GM08714 (cell line): ENCODE data around the gene SPTAN1.

ENCODE experiments used
- H3K4me3 ChIP-seq: fragments of 200-500 bp; sonication (Bioruptor generic); 2 replicates; pipeline ENCODE4 v1.5.1; 2014; ENCODE audit warnings: mild to moderate bottlenecking, low read length, inconsistent platforms
- ZNF274 ChIP-seq: IDR thresholded peaks from 2 replicates; pipeline ENCODE4 v1.6.1; 2012; ENCODE audit warnings: mild to moderate bottlenecking, low read depth, low read length

SPTAN1 gene

DNA sequence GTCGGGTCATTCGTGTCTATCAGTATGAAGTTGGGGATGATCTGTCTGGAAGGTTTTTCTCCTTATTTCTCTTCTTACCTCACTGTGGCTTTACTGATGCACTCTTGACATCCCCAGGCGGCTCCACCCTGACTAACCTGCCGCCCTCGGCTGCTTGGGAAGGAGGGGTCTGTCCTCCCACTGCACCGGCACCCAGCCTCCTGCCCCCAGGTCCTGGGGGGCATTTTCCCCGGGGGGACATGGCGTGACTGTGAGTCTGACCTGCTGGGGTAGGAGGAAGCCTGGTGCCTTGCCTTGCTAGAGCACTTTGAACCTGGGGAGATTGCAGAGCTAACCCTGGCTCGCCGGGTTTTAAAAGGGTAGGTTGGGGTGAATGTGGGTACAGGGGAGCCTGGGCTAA lies 76.7 kb downstream of the SPTAN1 start:
- no peak for TF ChIP-seq ZNF274
- no peak overlapping the region for H3K4me3 ChIP-seq

GRCh38 chr9:128629852-128630545 lies 77.6 kb downstream of the SPTAN1 start:
- no peak for TF ChIP-seq ZNF274

GRCh38 chr9:128631636-128632035 lies 79.2 kb downstream of the SPTAN1 start:
- no peak overlapping the region for H3K4me3 ChIP-seq
- no peak for TF ChIP-seq ZNF274

More at GRCh38 chr9:128629852-128630545, 77.6 kb downstream of the SPTAN1 start:
- H3K4me3 ChIP-seq, result no peak overlapping the region

DNA sequence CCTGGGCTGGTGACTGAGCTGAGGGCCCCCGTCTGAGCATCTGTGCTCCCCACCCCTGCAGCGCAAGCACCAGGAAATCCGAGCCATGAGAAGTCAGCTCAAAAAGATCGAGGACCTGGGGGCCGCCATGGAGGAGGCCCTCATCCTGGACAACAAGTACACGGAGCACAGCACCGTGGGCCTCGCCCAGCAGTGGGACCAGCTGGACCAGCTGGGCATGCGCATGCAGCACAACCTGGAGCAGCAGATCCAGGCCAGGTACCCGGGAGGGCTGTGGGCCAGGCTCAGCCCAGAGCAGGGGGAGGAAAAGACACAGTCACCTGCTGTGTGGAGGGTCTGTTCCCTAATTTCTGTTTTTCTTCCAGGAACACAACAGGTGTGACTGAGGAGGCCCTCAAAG lies 79.7 kb downstream of the SPTAN1 start:
- H3K4me3 ChIP-seq, result no peak overlapping the region
- no peak for TF ChIP-seq ZNF274

DNA sequence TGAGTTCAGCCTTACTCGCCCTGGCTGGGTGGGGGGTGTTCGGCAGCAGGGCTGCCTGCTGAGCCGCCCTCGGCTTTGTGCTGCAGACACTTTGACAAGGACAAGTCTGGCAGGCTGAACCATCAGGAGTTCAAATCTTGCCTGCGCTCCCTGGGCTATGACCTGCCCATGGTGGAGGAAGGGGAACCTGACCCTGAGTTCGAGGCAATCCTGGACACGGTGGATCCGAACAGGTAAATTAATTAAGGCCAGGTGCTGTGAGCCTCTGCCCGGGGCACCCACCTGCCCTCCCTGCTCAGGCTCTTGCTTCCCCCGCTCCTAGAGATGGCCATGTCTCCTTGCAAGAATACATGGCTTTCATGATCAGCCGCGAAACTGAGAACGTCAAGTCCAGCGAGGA lies 80.1 kb downstream of the SPTAN1 start:
- no peak for TF ChIP-seq ZNF274
- no peak overlapping the region for H3K4me3 ChIP-seq

- TF ChIP-seq ZNF274, result no peak
- no peak overlapping the region for H3K4me3 ChIP-seq
These were observed 80.7 kb downstream of the SPTAN1 start for GRCh38 chr9:128633057-128633456.

- no peak for TF ChIP-seq ZNF274
- no peak overlapping the region for H3K4me3 ChIP-seq
These were observed 81.2 kb downstream of the SPTAN1 start for GRCh38 chr9:128633601-128634000.

DNA sequence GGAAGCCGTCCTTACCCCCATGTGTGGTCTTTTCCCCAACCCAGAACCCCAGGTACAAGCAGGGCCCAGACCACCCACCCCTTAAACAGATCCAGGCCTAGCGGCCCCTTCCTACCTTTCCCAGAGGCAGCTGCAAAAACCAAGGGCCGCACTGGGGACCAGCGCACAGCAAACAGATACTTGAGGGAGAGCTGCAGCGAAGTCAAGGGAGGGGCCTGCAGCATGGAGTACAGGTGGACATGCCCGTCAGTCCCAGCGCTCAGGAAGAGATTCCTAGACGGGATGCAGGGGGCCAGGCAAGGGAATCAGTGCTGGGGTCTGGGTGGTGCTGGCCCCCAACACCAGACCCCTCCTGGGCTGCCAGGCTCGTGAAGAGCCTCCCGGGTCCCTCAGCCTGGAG lies 81.7 kb downstream of the SPTAN1 start:
- H3K4me3 ChIP-seq, result no peak overlapping the region
- TF ChIP-seq ZNF274, result no peak

GRCh38 chr9:128634651-128635262 lies 82.4 kb downstream of the SPTAN1 start:
- no peak overlapping the region for H3K4me3 ChIP-seq

DNA sequence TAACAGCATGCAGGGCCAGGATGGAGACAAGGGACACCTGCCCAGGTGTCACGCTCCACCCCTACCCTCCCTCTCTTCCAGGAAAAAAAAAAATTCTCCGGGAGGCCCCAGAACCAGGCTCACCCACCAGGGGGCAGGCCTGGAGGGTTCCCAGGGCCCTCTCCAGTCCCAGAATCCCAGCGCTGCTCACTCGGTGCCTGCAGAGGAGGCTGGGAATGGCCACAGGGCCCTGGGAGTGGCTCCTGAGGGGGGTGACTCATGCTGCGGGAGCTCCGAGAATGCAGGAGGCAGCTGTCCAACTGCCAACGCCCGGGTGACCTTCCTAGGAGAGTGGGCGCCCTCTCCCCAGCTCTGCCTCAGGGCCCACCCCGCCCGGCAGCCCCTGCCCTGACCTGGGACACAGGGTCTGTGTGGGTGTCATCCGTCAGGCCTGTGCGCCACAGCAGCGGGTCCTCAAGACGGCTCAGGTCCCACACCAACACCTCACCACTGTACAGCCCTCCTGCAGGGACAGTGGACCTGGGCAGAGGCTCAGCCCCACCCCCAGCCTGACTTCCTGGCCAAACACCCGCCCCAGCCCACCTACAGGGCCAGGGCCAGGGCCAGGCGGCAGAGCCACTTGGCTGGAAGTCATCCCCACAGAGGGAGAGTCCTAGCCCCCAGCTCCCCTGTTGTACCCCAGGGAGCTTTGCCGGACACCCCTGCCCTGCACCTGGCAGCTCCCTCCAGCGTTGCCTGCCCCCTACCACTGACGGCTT lies 83.1 kb downstream of the SPTAN1 start:
- no peak overlapping the region for H3K4me3 ChIP-seq
- no peak for TF ChIP-seq ZNF274

More at GRCh38 chr9:128634651-128635262, 82.4 kb downstream of the SPTAN1 start:
- TF ChIP-seq ZNF274, result no peak

DNA sequence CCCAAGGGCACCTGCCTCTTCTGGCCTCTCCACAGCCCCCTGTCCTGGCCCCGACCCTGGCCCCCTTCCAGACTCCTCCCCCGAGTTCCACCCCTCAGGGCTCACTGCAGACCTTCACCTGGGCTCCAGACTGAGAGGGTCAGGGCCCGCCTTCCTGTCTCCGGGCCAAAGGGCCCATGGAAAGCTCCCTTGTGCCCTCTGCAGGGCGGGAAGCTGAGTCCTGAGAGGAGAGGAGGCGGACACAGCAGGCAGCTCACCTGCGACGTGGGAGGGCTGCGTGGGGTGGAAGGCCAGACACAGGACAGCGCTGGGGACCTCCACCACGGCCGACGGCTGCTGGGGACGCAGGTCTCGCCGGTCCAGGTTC lies 83.6 kb downstream of the SPTAN1 start:
- H3K4me3 ChIP-seq, result no peak overlapping the region
- no peak for TF ChIP-seq ZNF274

DNA sequence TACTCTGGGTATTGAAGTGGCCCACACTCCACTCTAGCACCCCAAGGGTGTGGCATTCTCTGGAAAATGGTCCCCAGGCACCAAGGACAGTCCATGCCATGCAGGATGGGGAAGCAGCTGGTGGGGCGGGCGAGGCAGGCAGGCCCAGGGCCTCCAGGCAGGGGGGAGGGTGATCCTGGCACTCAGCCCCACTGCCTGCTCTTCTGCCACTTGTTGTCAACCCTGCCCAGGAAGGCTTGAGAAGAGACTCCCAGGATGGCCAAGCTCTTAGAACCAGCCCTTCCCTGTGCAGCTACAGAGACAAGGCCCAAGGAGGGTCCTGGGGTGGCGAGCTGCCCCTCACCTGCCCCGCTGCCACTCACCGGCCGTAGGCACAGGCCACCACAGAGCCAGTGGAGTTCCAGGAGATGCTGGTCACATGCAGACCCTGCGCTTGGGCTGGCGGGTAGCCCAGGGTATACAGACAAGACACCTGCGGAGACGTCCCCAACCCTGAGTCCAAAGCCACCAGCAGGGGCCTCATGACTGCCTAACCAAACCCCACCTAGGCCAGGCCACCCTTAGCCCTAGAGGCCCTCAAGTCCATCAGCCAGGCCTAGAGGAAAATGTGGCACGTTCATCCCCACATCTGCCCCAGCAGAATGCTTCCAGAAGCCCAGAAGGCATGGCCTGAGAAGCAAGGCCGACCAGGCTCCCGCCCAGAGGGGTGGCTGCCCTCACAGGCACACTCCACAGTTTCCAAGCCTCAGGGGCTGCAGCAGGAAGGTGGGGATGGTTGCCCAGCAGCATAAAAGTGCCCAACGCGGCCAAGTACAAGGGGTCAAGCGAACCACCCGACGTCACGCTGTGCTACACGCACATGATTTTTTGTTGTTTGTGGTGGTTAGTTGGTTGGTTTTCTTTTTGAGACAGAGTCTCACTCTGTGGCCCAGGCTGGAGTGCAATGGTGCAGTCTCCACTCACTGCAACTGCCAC lies 84.5 kb downstream of the SPTAN1 start:
- H3K4me3 ChIP-seq, result no peak overlapping the region
- no peak for TF ChIP-seq ZNF274

- no peak overlapping the region for H3K4me3 ChIP-seq
- no peak for TF ChIP-seq ZNF274
These were observed 85.3 kb downstream of the SPTAN1 start for GRCh38 chr9:128637656-128638055.

GRCh38 chr9:128638580-128638979 lies 86.2 kb downstream of the SPTAN1 start:
- TF ChIP-seq ZNF274, result no peak
- H3K4me3 ChIP-seq, result no peak overlapping the region
